Measurements from ENCODE around the gene FKBP2.
A peak's percentile ranks its signal among the peaks of the same experiment; 100 is the strongest.

The FKBP2 gene

DNA sequence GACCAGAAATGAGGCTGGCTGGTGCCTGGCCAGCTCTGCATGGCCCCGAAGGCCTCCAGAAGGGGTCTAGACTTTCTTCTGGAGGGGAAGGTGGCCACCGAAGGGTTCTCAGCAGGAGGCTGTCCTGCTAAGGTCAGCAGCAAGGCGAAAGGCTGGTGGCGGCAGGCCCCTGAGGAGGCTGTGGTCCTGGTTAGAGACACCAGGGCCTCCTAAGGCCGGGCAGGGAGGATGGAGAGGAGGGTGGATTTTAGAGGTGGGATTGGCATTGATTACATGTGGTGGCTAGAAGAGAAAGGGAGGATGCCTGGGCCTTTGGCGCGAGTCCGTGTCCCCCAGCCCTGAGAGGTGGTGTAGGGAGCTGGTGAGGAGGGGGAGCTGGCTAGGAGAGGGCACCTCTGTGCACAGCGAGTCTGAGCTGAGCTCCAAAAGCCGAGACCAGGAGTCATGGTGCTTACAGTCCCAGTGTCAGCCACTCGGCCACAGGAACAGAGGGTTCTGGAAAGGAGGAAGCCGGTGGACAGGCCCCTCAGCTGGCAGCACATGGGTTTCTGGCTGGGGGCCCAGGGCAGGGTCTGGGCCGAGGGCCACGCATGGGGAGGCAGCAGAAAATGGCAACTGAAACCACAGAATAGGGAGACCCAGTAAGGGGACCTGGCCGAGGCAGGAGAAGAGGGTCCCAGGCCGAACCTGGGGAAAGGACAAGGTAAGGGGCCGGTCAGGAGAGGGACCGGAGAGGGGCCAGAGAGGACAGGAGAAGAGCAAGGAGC, 31.9 kb upstream of the FKBP2 start:
- DNase-seq (no peak), ATAC-seq (replicated peaks) (no peak)
- Mint-ChIP-seq H3K9me3 (no peaks in the 10 kb centered on the region), H3K27ac (peak overlapping the region; percentile 93 to 95), H3K36me3 (ENCODE audit: insufficient read depth) (peaks cover 64% of the 10 kb centered on the region), H3K4me3 (peak overlapping the region; percentile 90 to 96), H3K27me3 (no peaks in the 10 kb centered on the region), H3K4me1 (ENCODE audit: low read depth in 2 of 2) (peaks cover 43 to 49% of the 10 kb centered on the region in 2 donors)

- H3K36me3 Mint-ChIP-seq (ENCODE audit: insufficient read depth) = peaks cover 64% of the 10 kb centered on the region
- H3K4me3 Mint-ChIP-seq = no peak overlapping the region
- no peaks in the 10 kb centered on the region for H3K27me3 Mint-ChIP-seq
- DNase-seq = no peak
- H3K27ac Mint-ChIP-seq = peak overlapping the region; percentile 93 to 95
- peaks cover 38 to 45% of the 10 kb centered on the region in 2 donors for H3K4me1 Mint-ChIP-seq (ENCODE audit: low read depth in 2 of 2)
- H3K9me3 Mint-ChIP-seq = no peaks in the 10 kb centered on the region
- no peak for ATAC-seq (replicated peaks)
Observed at GRCh38 chr11:64209563-64209843, 31.4 kb upstream of the FKBP2 start.

DNA sequence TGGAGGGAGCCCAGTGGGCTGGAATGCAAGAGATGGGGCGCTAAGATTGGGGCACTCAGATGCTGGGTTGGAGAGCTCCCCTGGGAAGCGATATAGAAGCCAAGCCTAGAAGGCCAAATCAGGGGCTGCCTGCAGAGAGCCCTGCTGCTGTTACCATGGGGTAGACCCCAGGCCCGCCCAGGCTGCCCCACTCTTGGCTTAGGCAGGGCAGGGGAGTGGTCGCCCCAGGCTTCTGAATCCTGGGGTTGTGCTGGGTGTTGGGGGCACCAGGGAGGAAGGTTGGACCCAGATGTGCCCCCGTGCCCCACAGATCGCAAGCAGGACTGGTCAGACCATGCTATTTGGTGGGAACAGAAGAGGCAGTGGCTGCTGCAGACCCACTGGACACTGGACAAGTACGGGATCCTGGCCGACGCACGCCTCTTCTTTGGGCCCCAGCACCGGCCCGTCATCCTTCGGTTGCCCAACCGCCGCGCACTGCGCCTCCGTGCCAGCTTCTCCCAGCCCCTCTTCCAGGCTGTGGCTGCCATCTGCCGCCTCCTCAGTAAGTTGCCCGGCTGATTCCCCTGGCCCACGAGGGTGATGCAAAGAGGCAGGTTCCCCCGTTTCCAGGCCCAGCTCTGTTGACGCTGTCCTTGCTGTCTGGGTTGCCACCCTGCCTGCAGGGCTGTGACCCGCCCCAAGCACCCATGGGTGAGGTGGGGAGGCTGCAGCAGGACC, 30.4 kb upstream of the FKBP2 start:
- DNase-seq (no peak), ATAC-seq (replicated peaks) (no peak)
- H3K4me1 Mint-ChIP-seq (ENCODE audit: low read depth in 2 of 2) = peaks cover 35 to 42% of the 10 kb centered on the region in 2 donors
- H3K27ac Mint-ChIP-seq = no peak overlapping the region
- peaks cover 67% of the 10 kb centered on the region for H3K36me3 Mint-ChIP-seq (ENCODE audit: insufficient read depth)
- no peak overlapping the region for H3K4me3 Mint-ChIP-seq
- H3K27me3 Mint-ChIP-seq = no peaks in the 10 kb centered on the region
- H3K9me3 Mint-ChIP-seq = no peaks in the 10 kb centered on the region

GRCh38 chr11:64211181-64211872, 29.6 kb upstream of the FKBP2 start:
- Mint-ChIP-seq H3K27ac (no peak overlapping the region), H3K4me1 (ENCODE audit: low read depth in 2 of 2) (peaks cover 35 to 36% of the 10 kb centered on the region in 2 donors), H3K27me3 (no peaks in the 10 kb centered on the region), H3K36me3 (ENCODE audit: insufficient read depth) (peaks cover 74% of the 10 kb centered on the region), H3K4me3 (no peak overlapping the region), H3K9me3 (no peaks in the 10 kb centered on the region)
- DNase-seq = no peak
- ATAC-seq (replicated peaks) = no peak

GRCh38 chr11:64216879-64217278, 24.0 kb upstream of the FKBP2 start:
- ATAC-seq (replicated peaks) (no peak), DNase-seq (no peak)
- no peaks in the 10 kb centered on the region for H3K27me3 Mint-ChIP-seq
- H3K27ac Mint-ChIP-seq = peak overlapping the region in 1 of 2 donors; percentile 59
- H3K4me1 Mint-ChIP-seq (ENCODE audit: low read depth in 2 of 2) = peaks cover 11 to 17% of the 10 kb centered on the region in 2 donors
- H3K9me3 Mint-ChIP-seq = no peaks in the 10 kb centered on the region
- H3K4me3 Mint-ChIP-seq = no peak overlapping the region
- peaks cover 85% of the 10 kb centered on the region for H3K36me3 Mint-ChIP-seq (ENCODE audit: insufficient read depth)

DNA sequence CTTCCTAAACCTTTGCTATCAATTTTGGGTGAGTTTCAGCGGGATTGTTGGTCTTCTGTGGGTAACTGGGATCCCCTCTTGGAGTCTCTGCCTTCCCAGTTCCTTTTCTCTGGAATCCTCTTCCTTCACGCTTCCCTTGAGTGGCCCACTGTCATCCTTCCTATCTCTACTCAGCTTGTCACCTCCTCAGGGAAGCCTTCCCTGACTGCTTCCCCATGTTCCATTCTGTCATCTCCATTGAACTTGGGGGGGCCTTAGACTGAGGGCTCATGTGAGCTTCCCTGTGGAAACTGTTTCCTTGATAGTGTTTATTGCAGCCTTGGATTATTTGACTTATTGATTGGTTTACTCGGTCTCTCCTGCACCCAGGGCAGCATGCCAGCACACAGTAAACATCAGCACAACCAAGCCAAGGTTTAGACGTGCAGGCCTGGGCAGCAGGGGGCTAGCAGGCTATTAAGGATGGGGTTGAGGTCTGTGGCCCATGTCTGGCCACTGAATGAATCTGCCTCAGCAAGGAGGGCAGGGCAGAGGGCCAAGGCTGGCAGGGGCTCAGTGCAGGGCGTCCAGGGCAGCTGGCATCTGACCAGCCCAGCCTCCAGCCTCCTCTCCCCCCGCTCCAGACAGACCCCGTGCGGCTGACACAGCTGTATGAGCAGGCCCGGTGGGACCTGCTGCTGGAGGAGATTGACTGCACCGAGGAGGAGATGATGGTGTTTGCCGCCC, 22.1 kb upstream of the FKBP2 start:
- H3K4me3 Mint-ChIP-seq = no peak overlapping the region
- H3K4me1 Mint-ChIP-seq (ENCODE audit: low read depth in 2 of 2) = peaks cover 4 to 7% of the 10 kb centered on the region in 2 donors
- ATAC-seq (replicated peaks) (no peak), DNase-seq (no peak)
- no peaks in the 10 kb centered on the region for H3K27me3 Mint-ChIP-seq
- H3K27ac Mint-ChIP-seq = peak overlapping the region; percentile 65 to 85
- H3K36me3 Mint-ChIP-seq (ENCODE audit: insufficient read depth) = peaks cover 89% of the 10 kb centered on the region
- H3K9me3 Mint-ChIP-seq = no peaks in the 10 kb centered on the region

DNA sequence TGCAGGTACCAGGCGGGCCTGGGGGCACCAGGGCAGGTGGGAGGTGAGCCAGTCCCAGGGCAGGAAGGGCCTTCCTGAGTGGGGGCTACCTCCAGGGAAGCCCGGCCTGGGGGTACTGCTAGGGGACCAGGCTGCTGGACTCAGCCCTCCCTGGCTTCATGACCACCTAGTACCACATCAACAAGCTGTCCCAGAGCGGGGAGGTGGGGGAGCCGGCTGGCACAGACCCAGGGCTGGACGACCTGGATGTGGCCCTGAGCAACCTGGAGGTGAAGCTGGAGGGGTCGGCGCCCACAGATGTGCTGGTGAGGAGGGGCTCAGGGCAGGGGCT, 21.6 kb upstream of the FKBP2 start:
- H3K9me3 Mint-ChIP-seq = no peaks in the 10 kb centered on the region
- H3K27me3 Mint-ChIP-seq = no peaks in the 10 kb centered on the region
- no peak overlapping the region for H3K27ac Mint-ChIP-seq
- peaks cover 6 to 7% of the 10 kb centered on the region in 2 donors for H3K4me1 Mint-ChIP-seq (ENCODE audit: low read depth in 2 of 2)
- peaks cover 88% of the 10 kb centered on the region for H3K36me3 Mint-ChIP-seq (ENCODE audit: insufficient read depth)
- H3K4me3 Mint-ChIP-seq = no peak overlapping the region
- ATAC-seq (replicated peaks) (no peak), DNase-seq (no peak)

DNA sequence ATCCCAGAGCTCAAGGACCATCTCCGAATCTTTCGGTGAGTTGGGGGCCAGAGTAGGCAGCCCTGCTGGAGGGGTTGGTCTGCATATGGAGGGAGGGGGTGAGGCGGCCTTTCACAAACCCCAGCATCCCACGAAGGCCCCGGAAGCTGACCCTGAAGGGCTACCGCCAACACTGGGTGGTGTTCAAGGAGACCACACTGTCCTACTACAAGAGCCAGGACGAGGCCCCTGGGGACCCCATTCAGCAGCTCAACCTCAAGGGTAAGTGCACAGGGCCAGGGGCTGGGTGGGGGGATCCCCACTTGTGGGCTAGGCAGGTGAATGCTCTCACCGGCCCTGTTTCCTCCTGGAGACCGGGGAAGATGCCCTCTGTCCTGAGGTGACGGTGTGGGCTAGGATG, 21.1 kb upstream of the FKBP2 start:
- no peak for DNase-seq
- ATAC-seq (replicated peaks) = no peak
- H3K4me1 Mint-ChIP-seq (ENCODE audit: low read depth in 2 of 2) = peaks cover 7% of the 10 kb centered on the region in 2 donors
- no peaks in the 10 kb centered on the region for H3K27me3 Mint-ChIP-seq
- no peak overlapping the region for H3K4me3 Mint-ChIP-seq
- H3K27ac Mint-ChIP-seq = no peak overlapping the region
- no peaks in the 10 kb centered on the region for H3K9me3 Mint-ChIP-seq
- H3K36me3 Mint-ChIP-seq (ENCODE audit: insufficient read depth) = peaks cover 85% of the 10 kb centered on the region

DNA sequence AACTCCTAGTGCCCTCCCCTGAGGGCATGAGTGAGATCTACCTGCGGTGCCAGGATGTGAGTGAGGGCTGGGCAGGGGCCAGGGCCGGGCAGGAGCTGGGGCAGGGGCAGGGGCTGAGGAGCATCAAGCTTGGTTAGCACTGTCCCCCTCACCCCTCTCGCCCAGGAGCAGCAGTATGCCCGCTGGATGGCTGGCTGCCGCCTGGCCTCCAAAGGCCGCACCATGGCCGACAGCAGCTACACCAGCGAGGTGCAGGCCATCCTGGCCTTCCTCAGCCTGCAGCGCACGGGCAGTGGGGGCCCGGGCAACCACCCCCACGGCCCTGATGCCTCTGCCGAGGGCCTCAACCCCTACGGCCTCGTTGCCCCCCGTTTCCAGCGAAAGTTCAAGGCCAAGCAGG, 20.6 kb upstream of the FKBP2 start:
- DNase-seq = no peak
- H3K9me3 Mint-ChIP-seq = no peaks in the 10 kb centered on the region
- H3K4me1 Mint-ChIP-seq (ENCODE audit: low read depth in 2 of 2) = peaks cover 11 to 12% of the 10 kb centered on the region in 2 donors
- no peak overlapping the region for H3K4me3 Mint-ChIP-seq
- no peaks in the 10 kb centered on the region for H3K27me3 Mint-ChIP-seq
- H3K27ac Mint-ChIP-seq = no peak overlapping the region
- H3K36me3 Mint-ChIP-seq (ENCODE audit: insufficient read depth) = peaks cover 80% of the 10 kb centered on the region
- ATAC-seq (replicated peaks) = no peak

DNA sequence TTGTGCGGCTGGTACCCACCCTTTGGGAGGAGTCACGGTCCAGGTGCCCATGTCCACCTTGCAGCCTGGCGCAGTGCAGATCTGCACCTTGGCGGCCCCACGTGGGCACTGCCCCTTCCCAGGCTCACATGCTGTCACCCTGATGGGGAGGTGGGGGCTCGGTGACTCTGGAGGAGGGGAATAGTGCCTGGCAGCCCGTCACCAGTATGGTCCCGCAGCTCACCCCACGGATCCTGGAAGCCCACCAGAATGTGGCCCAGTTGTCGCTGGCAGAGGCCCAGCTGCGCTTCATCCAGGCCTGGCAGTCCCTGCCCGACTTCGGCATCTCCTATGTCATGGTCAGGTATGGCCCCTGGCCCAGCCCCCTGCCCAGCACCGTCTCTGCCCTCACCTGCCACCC, 20.1 kb upstream of the FKBP2 start:
- DNase-seq (no peak), ATAC-seq (replicated peaks) (no peak)
- H3K4me1 Mint-ChIP-seq (ENCODE audit: low read depth in 2 of 2) = peaks cover 11 to 12% of the 10 kb centered on the region in 2 donors
- H3K27ac Mint-ChIP-seq = peak overlapping the region in 1 of 2 donors; percentile 35
- no peaks in the 10 kb centered on the region for H3K27me3 Mint-ChIP-seq
- no peak overlapping the region for H3K4me3 Mint-ChIP-seq
- H3K36me3 Mint-ChIP-seq (ENCODE audit: insufficient read depth) = peaks cover 74% of the 10 kb centered on the region
- H3K9me3 Mint-ChIP-seq = no peaks in the 10 kb centered on the region

DNA sequence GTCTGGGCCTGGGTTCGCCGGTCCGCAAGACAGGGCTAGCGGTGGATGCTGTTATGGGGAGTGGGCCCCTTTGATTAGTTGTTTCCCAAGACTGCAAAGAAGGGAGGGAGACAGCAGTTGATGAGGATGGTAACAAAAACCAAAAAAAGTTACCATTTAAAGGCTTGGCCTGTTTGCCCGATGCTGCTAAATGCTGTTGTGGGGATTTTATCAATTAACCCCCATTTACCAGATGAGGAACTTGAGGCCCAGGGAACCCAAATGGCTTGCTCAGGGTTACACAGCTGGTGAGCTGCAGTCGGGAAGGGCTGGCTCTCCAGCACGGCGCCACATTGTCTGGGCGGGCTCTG, 18.3 kb upstream of the FKBP2 start:
- Mint-ChIP-seq H3K9me3 (no peaks in the 10 kb centered on the region), H3K27me3 (no peaks in the 10 kb centered on the region), H3K4me3 (no peak overlapping the region), H3K27ac (no peak overlapping the region), H3K4me1 (ENCODE audit: low read depth in 2 of 2) (peaks cover 20 to 22% of the 10 kb centered on the region in 2 donors), H3K36me3 (ENCODE audit: insufficient read depth) (peaks cover 59% of the 10 kb centered on the region)
- DNase-seq = no peak
- no peak for ATAC-seq (replicated peaks)

GRCh38 chr11:64223001-64223651, 17.8 kb upstream of the FKBP2 start:
- Mint-ChIP-seq H3K27me3 (no peaks in the 10 kb centered on the region), H3K4me3 (no peak overlapping the region), H3K36me3 (ENCODE audit: insufficient read depth) (peaks cover 54% of the 10 kb centered on the region), H3K9me3 (no peaks in the 10 kb centered on the region), H3K27ac (no peak overlapping the region), H3K4me1 (ENCODE audit: low read depth in 2 of 2) (peaks cover 20 to 22% of the 10 kb centered on the region in 2 donors)
- ATAC-seq (replicated peaks) = no peak
- no peak for DNase-seq

Data from effector memory CD8-positive, alpha-beta T cell (primary cell).